Stimulated activated CD4-positive, alpha-beta T cell treated with anti-CD3 and anti-CD28 coated beads, Interleukin-15, amount 100 ng/mL, for 24 hours (primary cell): ENCODE measurements around the gene MYO7A.

Experiments used
- DNase-seq: peaks from one replicate; pipeline ENCODE4 v3.0.0-alpha.2; 2020

MYO7A gene

GRCh38 chr11:77187776-77188632, 60.0 kb downstream of the MYO7A start:
- peak; percentile 84 for DNase-seq

- DNase-seq, result no peak
Observed at GRCh38 chr11:77188633-77189491, 60.8 kb downstream of the MYO7A start.

GRCh38 chr11:77189588-77190210, 61.7 kb downstream of the MYO7A start:
- no peak for DNase-seq

- DNase-seq, result no peak
Observed at GRCh38 chr11:77190331-77191075, 62.5 kb downstream of the MYO7A start.

GRCh38 chr11:77191429-77191822, 63.4 kb downstream of the MYO7A start:
- no peak for DNase-seq

GRCh38 chr11:77191823-77192495, 63.9 kb downstream of the MYO7A start:
- peak; percentile 76 for DNase-seq

- no peak for DNase-seq
Observed at GRCh38 chr11:77193167-77193566, 65.1 kb downstream of the MYO7A start.

GRCh38 chr11:77193911-77194830, 66.1 kb downstream of the MYO7A start:
- no peak for DNase-seq

- DNase-seq, result no peak
Observed at GRCh38 chr11:77195071-77195755, 67.2 kb downstream of the MYO7A start.

- no peak for DNase-seq
Observed at GRCh38 chr11:77196961-77197360, 68.9 kb downstream of the MYO7A start.

- no peak for DNase-seq
Observed at GRCh38 chr11:77197626-77198320, 69.7 kb downstream of the MYO7A start.

GRCh38 chr11:77198440-77198849, 70.4 kb downstream of the MYO7A start:
- peak; percentile 60 for DNase-seq

GRCh38 chr11:77199137-77199745, 71.2 kb downstream of the MYO7A start:
- no peak for DNase-seq

- DNase-seq, result no peak
Observed at GRCh38 chr11:77200351-77201268, 72.6 kb downstream of the MYO7A start.

- no peak for DNase-seq
Observed at GRCh38 chr11:77201370-77201769, 73.3 kb downstream of the MYO7A start.

GRCh38 chr11:77201991-77202841, 74.2 kb downstream of the MYO7A start:
- no peak for DNase-seq
